ENCODE data around the gene UCN2. TPM values are rescaled to one million over a fixed set of nuclear protein-coding genes. Genes with fewer than 3 reads are reported as not detected.

UCN2 gene
- total RNA-seq, 1 donor, result 0.54 TPM

DNA sequence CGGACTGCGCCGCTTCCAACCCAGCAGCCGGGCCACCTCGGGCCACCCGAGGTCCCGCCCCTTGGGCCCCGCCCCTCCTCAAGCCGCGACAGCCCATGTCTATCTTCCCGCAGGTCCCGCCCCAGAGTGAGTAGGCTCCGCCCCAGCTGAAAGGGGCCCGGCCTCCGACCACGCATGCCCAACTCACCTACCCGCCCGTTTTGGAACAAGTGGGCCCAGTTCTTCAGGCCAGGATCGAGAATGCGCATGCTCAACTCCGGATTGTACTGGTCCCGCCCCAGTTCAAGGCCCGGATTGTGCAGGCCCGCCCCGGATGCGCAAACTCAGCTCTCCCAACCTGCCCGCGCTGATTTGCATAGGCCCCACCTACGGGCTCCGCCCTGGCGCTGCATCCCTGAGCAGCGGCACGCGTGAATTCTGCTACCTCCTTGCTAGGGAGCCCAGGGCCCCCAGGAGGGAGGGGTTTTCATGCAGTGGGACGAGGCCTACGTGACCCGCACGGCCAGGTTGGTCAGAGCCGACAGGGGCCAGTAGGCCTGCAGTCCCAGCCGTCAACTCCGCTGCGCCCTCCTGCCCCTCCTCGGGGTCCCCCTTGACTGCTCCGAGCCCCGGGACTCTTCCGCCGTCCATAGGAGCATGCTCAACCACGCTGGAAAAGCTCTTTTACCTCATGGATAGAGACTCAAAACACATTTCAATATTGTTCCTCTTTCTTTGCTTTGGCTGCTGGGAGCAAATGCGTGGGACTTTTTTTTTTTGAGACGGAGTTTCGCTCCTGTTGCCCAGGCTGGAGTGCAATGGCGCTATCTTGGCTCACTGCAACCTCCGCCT lies 6.6 kb downstream of the UCN2 start, which contains the start of gene PFKFB4:
TSS of gene PFKFB4 (minus strand) at position 8 of the 831 bp plus-strand sequence. CDS start 26 bp downstream, outside the sequence.
- peak within 1 kb of the TSS; percentile 83 for H3K4me3 ChIP-seq (ENCODE audit: low read depth, low read length)
- TF ChIP-seq, protein P1, sequence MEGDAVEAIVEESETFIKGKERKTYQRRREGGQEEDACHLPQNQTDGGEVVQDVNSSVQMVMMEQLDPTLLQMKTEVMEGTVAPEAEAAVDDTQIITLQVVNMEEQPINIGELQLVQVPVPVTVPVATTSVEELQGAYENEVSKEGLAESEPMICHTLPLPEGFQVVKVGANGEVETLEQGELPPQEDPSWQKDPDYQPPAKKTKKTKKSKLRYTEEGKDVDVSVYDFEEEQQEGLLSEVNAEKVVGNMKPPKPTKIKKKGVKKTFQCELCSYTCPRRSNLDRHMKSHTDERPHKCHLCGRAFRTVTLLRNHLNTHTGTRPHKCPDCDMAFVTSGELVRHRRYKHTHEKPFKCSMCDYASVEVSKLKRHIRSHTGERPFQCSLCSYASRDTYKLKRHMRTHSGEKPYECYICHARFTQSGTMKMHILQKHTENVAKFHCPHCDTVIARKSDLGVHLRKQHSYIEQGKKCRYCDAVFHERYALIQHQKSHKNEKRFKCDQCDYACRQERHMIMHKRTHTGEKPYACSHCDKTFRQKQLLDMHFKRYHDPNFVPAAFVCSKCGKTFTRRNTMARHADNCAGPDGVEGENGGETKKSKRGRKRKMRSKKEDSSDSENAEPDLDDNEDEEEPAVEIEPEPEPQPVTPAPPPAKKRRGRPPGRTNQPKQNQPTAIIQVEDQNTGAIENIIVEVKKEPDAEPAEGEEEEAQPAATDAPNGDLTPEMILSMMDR (IDR thresholded peaks at IDR 0.05; ENCODE audit: insufficient read depth, low read length), result no peak
- DNase-seq (ENCODE audit: low read depth), result peak; percentile 99

DNA sequence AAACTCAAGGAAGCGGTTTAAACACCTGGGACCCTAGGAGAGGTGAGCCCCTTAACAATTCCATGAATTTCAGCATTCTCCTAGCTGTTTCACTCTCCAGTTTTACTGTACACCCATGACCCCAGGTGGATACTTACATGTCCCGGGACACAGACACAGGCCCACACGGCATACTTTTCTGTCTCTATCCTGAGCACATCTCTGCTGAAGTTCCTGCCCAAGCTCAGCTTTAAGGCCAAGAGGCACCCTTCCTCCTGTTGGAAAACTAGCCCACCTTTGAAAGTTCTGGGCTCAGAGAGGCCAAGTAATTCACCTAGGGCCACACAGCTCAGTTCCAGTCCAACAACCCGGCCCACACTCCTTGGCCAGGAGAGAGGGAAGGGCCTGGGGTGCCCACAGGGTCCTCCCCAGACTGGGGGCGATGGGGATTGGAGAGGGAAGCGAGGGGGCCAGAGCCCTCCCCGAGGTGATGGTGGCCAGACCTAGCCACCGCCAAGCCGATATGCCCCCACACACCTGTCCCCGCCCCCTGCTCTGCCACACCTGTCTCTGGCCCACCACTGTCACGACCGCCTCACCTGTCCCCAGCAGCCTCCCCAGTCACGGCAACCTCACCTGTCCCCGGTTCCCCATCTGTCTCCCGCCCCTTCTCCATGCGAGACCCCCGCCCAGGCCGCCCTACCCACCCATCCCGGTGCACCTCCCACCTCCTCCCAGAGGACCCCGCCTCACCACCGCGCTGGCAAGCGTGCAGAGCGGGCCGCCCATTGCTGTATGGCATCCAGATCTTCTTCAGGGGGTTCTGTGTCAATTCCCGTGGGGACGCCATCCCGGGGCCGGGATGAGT lies 7.4 kb downstream of the UCN2 start:
- TF ChIP-seq, protein P1 (IDR thresholded peaks at IDR 0.05; ENCODE audit: insufficient read depth, low read length), result no peak
- H3K4me3 ChIP-seq (ENCODE audit: low read depth, low read length), result peak overlapping the region; percentile 83
- DNase-seq (ENCODE audit: low read depth), result no peak

DNA sequence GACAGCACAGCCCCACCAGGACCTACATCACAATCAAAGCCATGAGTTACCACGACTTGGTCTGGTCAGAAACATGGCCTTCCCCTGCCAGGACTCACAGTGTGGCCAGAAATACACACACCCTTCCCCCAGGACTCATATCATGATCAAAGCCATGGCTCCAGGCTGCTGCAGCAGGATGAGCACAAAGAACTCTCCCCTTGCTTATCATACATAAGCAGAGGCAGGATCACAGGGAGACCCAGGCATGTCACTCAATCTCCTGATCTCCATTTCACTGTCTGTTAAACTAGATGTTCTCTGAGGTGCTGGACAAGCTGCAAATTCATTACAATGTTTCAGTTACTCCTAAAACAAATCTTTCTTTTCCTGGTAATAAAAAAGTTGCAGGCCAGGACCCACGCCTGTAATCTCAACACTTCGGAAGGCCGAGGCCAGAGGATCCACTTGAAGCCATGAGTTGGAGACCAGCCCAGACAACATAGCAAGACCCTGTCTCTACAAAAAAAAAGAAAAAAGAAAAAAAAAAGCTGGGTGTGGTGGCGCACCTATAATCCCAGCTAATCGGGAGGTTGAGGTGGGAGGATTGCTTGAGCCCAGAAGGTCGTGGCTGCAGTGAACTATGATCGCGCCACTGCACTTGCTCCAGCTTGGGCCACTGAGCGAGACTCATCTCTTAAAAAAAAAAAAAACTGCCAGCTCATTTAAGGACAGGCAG lies 8.2 kb downstream of the UCN2 start:
- H3K4me3 ChIP-seq (ENCODE audit: low read depth, low read length), result no peak overlapping the region
- TF ChIP-seq, protein P1 (IDR thresholded peaks at IDR 0.05; ENCODE audit: insufficient read depth, low read length), result no peak
- DNase-seq (ENCODE audit: low read depth), result no peak

DNA sequence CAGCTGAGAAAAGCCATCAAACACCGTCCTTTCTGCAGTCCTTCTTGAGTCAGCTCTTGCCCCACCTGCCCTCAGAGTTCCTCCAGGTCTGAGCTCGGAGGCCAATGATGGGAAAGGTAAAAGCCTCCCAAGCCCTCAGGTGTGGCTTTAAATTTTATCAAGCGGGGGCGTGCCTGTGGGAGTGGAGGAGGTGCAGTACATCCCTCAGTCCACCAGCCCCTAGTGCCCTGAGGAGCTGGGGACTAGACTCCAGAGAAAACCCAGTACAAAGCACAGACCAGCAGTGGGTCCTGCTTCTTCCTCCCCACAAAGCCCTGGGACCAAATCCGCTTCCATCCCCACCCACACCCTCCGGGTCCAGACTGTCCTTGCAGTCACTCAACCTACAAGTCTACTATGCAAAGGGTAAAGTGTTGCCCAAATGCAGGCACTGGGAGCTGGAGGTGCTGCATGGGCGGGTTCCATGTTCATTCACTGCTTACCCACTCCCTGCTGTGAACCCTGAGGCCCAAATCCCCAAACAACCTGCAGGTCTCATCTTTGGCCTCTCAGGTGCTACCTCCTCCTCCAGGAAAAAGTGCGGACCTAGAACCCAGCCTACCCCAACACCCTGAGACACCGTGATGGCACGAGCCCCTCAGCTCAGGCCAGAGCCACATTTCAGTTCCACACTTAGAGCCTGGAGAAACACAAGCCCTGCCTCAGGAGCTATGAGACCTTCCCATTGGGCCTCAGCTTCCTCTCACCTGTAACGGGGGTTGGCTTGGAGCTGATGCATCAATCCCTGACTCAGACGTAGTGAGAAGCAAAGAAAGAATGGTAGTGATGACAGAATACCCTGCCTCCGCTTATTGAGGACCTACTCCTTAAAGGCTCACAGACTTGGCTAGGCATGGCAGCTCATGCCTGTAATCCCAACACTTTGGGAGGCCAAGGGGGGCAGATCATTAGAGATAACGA lies 9.4 kb downstream of the UCN2 start:
- DNase-seq (ENCODE audit: low read depth), result no peak
- H3K4me3 ChIP-seq (ENCODE audit: low read depth, low read length), result no peak overlapping the region

DNA sequence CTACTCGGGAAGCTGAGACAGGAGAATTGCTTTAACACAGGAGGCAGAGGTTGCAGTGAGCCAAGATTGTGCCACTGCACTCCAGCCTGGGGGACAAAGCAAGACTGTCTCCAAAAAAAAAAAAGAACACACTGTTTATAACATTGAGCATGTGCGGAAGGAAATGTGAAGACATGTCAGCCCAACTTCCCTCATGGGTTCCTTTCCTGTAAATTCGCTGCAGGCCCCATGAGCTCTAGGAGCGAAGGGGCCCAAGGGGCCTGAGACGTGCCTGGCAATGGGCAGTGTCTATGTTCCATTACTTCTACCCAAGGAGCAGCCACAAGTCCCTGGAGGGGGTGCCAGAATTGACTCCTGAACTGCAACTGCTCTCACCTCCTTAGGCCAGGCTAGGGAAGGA lies 10.2 kb downstream of the UCN2 start:
- TF ChIP-seq, protein P1 (IDR thresholded peaks at IDR 0.05; ENCODE audit: insufficient read depth, low read length), result no peak
- H3K4me3 ChIP-seq (ENCODE audit: low read depth, low read length), result no peak overlapping the region
- DNase-seq (ENCODE audit: low read depth), result no peak

More for the DNA sequence above, 9.4 kb downstream of the UCN2 start:
- TF ChIP-seq, protein P1 (IDR thresholded peaks at IDR 0.05; ENCODE audit: insufficient read depth, low read length), result no peak
